Erythroblast (primary cell): ENCODE results near the gene BSG.

Source experiments
- GATA1 ChIP-seq: IDR thresholded peaks from 2 replicates; pipeline ENCODE4 v1.6.1; 2011; ENCODE audit warnings: low read depth, mild to moderate bottlenecking, control low read depth, low read length, moderate library complexity
- POLR2A ChIP-seq: IDR thresholded peaks from 2 replicates; pipeline ENCODE4 v1.6.1; 2011; ENCODE audit warnings: mild to moderate bottlenecking, low read length

GRCh38 chr19:604355-604754 is 32.0 kb downstream of the BSG start:
- no peak for TF ChIP-seq POLR2A
- no peak for TF ChIP-seq GATA1
